ENCODE measurements around the gene TAF1.
"Not testable (repeated sequence)": the region's sequence is repeated elsewhere in the genome, so short reads cannot be mapped to it uniquely, and the experiment has no call there.

TAF1 gene

GRCh38 chrX:71378732-71379131, 12.6 kb downstream of the TAF1 start:
- Histone ChIP-seq H3K27ac (replicated peaks) (no peak overlapping the region), H3K4me3 (replicated peaks; ENCODE audit: insufficient read depth, low read length) (no peak overlapping the region), H3K27me3 (ENCODE audit: insufficient read depth, poor library complexity, severe bottlenecking) (no peaks in the 10 kb centered on the region)
- TF ChIP-seq, protein P1, sequence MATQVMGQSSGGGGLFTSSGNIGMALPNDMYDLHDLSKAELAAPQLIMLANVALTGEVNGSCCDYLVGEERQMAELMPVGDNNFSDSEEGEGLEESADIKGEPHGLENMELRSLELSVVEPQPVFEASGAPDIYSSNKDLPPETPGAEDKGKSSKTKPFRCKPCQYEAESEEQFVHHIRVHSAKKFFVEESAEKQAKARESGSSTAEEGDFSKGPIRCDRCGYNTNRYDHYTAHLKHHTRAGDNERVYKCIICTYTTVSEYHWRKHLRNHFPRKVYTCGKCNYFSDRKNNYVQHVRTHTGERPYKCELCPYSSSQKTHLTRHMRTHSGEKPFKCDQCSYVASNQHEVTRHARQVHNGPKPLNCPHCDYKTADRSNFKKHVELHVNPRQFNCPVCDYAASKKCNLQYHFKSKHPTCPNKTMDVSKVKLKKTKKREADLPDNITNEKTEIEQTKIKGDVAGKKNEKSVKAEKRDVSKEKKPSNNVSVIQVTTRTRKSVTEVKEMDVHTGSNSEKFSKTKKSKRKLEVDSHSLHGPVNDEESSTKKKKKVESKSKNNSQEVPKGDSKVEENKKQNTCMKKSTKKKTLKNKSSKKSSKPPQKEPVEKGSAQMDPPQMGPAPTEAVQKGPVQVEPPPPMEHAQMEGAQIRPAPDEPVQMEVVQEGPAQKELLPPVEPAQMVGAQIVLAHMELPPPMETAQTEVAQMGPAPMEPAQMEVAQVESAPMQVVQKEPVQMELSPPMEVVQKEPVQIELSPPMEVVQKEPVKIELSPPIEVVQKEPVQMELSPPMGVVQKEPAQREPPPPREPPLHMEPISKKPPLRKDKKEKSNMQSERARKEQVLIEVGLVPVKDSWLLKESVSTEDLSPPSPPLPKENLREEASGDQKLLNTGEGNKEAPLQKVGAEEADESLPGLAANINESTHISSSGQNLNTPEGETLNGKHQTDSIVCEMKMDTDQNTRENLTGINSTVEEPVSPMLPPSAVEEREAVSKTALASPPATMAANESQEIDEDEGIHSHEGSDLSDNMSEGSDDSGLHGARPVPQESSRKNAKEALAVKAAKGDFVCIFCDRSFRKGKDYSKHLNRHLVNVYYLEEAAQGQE (IDR thresholded peaks at IDR 0.05; ENCODE audit: insufficient replicate concordance, low read depth) = no peak
- TF ChIP-seq POLR2AphosphoS5 (IDR thresholded peaks at IDR 0.05; ENCODE audit: low read depth) (no peak), GABPA (IDR thresholded peaks at IDR 0.05; ENCODE audit: low read depth) (no peak), SPI1 (IDR thresholded peaks at IDR 0.05; ENCODE audit: borderline replicate concordance, low read depth) (no peak)
- TF ChIP-seq, protein P2, sequence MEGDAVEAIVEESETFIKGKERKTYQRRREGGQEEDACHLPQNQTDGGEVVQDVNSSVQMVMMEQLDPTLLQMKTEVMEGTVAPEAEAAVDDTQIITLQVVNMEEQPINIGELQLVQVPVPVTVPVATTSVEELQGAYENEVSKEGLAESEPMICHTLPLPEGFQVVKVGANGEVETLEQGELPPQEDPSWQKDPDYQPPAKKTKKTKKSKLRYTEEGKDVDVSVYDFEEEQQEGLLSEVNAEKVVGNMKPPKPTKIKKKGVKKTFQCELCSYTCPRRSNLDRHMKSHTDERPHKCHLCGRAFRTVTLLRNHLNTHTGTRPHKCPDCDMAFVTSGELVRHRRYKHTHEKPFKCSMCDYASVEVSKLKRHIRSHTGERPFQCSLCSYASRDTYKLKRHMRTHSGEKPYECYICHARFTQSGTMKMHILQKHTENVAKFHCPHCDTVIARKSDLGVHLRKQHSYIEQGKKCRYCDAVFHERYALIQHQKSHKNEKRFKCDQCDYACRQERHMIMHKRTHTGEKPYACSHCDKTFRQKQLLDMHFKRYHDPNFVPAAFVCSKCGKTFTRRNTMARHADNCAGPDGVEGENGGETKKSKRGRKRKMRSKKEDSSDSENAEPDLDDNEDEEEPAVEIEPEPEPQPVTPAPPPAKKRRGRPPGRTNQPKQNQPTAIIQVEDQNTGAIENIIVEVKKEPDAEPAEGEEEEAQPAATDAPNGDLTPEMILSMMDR (IDR thresholded peaks at IDR 0.05; ENCODE audit: insufficient read depth, low read length) = no peak
- DNase-seq (ENCODE audit: low read depth in 1 of 2, low spot score in 1 of 2) = no peak

DNA sequence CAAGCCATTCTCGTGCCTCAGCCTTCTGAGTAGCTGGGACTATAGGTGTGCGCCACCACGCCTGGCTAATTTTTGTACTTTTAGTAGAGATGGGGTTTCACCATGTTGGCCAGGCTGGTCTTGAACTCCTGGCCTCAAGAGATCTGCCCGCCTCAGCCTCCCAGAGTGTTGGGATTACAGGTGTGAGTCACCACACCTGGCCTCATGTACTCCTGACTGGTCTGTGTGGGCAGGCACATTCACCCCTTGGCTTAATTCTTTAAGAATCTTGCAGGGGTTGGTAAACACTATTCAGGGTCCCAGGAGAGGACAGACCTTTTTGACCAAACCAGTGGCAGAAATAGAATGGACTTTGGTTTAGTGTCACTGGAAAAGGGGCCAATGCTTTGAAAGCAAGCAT, 25.6 kb downstream of the TAF1 start:
- H3K27me3 ChIP-seq (ENCODE audit: insufficient read depth, poor library complexity, severe bottlenecking); H3K4me3 ChIP-seq (replicated peaks; ENCODE audit: insufficient read depth, low read length); DNase-seq (ENCODE audit: low read depth in 1 of 2, low spot score in 1 of 2); H3K27ac ChIP-seq (replicated peaks): not testable (repeated sequence)

DNA sequence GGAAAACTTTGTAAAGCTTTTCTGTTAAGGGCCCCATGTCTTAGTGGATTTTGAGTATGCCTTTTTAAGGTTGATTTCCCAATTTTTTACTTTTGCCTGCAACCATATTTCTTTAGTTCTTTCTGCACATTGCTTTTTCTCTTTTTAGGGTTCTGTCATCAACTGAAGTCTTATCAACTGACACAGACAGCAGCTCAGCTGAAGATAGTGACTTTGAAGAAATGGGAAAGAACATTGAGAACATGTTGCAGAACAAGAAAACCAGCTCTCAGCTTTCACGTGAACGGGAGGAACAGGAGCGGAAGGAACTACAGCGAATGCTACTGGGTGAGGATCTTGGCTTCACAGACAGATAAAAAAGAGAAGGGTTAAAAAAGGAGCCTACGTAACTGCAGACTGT, 27.8 kb downstream of the TAF1 start:
- no peak overlapping the region for H3K4me3 ChIP-seq (replicated peaks; ENCODE audit: insufficient read depth, low read length)
- TF ChIP-seq, protein P1 (IDR thresholded peaks at IDR 0.05; ENCODE audit: insufficient replicate concordance, low read depth) = no peak
- TF ChIP-seq GABPA (IDR thresholded peaks at IDR 0.05; ENCODE audit: low read depth) (no peak), POLR2AphosphoS5 (IDR thresholded peaks at IDR 0.05; ENCODE audit: low read depth) (no peak), SPI1 (IDR thresholded peaks at IDR 0.05; ENCODE audit: borderline replicate concordance, low read depth) (no peak)
- TF ChIP-seq, protein P2 (IDR thresholded peaks at IDR 0.05; ENCODE audit: insufficient read depth, low read length) = no peak
- H3K27ac ChIP-seq (replicated peaks) = no peak overlapping the region
- DNase-seq (ENCODE audit: low read depth in 1 of 2, low spot score in 1 of 2) = no peak
- H3K27me3 ChIP-seq (ENCODE audit: insufficient read depth, poor library complexity, severe bottlenecking) = no peaks in the 10 kb centered on the region

DNA sequence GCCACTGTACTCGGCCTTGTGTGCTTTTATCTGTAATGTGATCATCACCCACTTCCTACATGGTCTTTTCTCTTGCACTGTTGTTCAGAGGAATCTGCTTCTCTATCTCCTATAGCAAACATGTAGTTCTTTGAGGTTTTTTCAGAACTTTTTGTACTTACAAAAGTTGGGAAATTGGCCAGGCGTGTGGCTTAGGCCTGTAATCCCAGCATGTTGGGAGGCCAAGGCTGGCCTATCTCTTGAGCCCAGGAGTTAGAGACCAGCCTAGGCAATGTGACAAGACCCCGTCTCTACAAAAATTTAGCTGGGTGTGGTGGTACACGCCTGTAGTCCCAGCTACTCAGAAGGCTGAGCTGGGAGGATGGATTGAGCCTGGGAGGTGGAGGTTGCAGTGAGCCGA, 30.4 kb downstream of the TAF1 start:
- no peak for TF ChIP-seq POLR2AphosphoS5 (IDR thresholded peaks at IDR 0.05; ENCODE audit: low read depth)
- no peak for TF ChIP-seq GABPA (IDR thresholded peaks at IDR 0.05; ENCODE audit: low read depth)
- TF ChIP-seq, protein P2 (IDR thresholded peaks at IDR 0.05; ENCODE audit: insufficient read depth, low read length) = no peak
- TF ChIP-seq, protein P1 (IDR thresholded peaks at IDR 0.05; ENCODE audit: insufficient replicate concordance, low read depth) = no peak
- TF ChIP-seq SPI1 (IDR thresholded peaks at IDR 0.05; ENCODE audit: borderline replicate concordance, low read depth) = no peak

More for the DNA sequence above, 30.4 kb downstream of the TAF1 start:
- no peak overlapping the region for H3K4me3 ChIP-seq (replicated peaks; ENCODE audit: insufficient read depth, low read length)
- H3K27me3 ChIP-seq (ENCODE audit: insufficient read depth, poor library complexity, severe bottlenecking) = no peaks in the 10 kb centered on the region
- H3K27ac ChIP-seq (replicated peaks) = no peak overlapping the region
- DNase-seq (ENCODE audit: low read depth in 1 of 2, low spot score in 1 of 2) = no peak
